ENCODE results near the gene KCNQ5.

GRCh38 chr6:72619883-72620696 is 1.8 kb upstream of the KCNQ5 start:
- no peak for TF ChIP-seq CTCF (IDR thresholded peaks at IDR 0.05)
- TF ChIP-seq POLR2A (IDR thresholded peaks at IDR 0.05): no peak
